Activated CD4-positive, alpha-beta T cell treated with anti-CD3 and anti-CD28 coated beads, Interleukin-2, amount 50 U/mL, for 24 hours (primary cell): ENCODE measurements around the gene CDHR2.

Source experiments
- DNase-seq, 2 donors: peaks; one replicate each; pipeline ENCODE4 v3.0.0-alpha.2; 2020; ENCODE audit warnings: low read depth in 1 of 2, low spot score in 1 of 2

Gene CDHR2

DNA sequence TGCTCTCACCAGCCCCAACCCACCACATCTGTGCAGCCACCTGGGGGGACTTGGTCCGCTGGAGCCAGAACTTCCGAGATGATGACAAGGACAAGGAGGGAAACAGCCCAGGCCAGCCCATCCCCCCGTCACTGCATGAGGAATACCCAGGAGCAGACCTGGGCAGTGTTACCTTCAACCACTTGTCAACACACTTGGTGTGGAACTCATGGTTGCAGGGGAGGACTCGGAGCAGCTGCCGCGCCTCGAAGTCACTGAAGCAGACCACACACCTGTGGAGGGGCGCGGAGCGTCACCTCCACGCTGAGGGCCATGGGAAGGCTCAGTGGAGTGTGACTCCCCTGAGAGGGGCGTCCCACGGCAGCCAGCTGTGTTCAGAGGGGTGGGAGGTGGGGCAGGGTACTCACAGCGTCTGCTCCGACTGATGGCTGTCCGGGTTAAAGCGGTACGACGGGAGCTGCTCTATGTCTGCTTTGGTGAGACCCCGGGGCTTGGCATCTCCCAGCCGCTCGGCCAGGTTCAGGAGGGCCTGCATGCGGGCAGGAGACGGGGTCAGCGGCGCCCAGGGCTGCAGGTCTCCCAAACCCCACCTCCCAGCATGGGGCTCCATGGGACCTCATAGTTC is 19.9 kb upstream of the CDHR2 start:
- DNase-seq = no peak

DNA sequence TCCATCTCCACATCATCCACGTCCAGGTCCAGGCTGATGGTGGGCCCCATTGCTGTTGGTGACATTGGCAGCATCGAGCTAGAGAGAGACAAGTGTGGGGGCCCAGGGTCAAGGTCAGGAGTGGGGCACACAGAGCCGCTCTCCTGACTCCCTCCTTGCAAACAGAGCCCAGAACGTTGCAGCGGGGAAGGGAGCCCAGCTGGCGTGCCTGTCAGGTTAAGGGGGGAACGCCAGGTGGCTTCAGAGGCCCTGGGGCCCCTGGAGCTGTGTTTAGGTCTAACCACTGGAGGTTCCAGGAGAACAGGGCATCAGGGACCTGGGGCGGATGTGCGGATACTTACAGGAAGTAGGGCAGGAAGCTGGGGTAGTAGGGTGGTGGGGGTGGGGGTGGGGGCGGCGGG is 19.4 kb upstream of the CDHR2 start:
- no peak for DNase-seq

DNA sequence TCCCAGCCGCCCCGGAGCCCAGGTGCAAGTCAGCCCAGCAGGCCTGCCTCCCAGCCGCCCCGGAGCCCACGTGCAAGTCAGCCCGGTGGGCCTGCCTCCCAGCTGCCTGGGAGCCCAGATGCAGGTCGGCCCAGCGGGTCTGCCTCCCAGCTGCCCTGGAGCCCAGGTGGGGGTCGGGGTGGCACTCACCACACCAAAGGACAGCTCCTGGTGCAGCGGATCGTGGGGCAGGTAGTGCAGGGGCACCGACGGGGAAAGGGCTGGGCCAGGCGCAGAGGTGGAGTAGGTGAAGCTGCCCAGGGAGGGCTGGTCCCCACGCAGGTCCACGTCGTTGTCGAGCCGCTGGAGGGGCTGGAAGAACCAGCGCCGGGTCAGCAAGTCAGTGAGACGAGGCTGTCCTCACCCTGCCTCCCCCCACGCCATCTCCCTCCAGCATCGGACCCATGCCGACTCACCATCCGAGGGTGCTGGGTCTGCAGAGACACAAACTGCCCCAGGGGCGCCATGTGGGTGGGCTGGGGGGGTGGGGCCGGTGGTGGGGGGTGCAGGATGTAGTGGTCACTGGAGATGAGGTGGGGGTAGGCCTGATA is 18.7 kb upstream of the CDHR2 start:
- no peak for DNase-seq

DNA sequence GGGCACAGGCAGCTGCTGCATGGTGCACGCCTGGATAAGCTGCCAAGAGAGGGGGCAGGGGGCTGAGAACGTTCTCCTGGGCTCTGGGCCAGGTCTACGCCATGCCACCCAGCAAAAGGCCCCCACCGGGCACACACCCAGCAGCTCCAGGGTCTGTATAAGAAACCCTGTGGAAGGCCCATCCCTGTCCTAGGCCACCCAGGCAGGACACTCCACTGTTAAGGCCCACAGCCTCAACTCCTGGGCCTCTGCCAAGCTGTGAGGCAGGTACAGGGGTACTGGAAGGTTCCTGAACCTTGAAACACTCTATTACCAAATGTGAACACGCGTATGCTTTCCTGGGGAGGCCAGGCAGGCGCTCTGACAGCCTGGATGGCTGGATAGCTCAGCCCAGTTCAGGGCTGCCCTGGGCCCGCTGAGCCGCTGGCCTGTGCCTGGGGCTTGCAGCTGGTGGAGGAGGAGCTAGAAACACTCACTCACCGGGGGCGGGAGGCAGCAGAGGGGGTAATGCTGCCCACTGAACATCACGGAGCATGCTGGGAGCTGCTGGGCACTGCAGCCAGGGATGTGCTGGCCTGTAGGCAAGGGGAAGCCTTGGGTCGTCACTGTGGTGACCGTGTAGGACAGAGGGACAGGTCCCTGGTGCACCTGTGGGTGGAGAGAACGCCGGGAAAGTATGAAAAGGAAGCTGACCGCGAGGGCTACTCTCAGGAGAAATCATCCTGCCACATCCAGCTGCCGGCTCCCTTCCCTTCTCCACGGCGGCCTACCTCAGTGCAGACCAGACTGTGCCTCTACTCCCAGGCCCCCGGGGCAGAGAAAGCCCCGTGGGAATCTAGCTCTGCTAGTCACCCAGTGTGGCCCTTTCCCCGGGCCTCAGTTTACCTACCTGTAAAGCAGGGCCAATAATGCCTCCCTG is 17.9 kb upstream of the CDHR2 start:
- DNase-seq = no peak

DNA sequence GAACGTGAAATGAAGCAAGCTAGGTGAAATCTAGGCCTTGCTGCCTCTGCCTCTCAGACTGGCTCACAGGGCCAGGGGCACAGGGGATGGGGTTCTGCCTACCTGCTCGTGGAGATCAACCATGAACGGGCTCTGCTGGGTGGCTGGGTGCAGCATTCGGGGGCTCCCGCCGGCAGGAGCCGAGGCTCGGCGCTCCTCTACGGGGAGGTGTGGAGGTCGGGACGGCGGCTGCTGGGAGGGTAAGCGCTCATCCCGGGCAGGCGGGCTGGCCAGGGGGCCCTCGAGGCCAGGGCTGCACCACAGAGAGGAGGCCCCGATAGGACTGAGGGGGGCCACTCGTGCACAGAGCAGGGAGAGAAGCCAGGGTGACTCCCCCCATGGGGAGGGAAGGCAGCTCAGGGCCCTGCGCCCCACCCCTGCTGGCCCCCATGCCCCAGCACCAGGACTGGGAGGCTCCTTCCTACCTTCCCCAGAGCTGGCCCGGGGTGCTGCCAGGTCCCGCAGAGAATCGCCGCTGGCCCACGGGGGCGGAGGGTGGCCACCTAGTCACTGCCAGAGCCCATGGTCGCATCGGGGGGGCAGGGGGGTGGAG is 17.1 kb upstream of the CDHR2 start:
- no peak for DNase-seq

DNA sequence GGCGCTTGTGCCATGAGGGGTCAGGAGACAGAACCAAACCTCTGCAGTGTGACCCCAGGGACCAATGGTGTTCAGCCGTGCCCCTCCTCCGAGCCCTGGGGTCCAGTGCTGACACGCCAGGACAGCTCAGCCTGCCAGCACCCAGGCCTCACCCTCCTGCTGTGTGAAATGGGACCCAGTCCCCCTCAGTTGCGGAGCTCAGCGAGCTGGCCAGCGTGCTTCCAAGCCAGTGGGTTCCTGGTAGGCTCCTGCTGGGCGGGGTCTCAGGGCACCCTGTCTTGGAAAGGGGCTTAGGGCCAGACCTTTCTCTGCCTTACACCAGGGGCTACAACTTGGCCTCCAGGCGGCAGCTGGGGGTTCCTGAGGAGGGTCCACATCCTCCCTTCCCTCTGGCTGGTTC is 16.3 kb upstream of the CDHR2 start:
- DNase-seq = no peak

DNA sequence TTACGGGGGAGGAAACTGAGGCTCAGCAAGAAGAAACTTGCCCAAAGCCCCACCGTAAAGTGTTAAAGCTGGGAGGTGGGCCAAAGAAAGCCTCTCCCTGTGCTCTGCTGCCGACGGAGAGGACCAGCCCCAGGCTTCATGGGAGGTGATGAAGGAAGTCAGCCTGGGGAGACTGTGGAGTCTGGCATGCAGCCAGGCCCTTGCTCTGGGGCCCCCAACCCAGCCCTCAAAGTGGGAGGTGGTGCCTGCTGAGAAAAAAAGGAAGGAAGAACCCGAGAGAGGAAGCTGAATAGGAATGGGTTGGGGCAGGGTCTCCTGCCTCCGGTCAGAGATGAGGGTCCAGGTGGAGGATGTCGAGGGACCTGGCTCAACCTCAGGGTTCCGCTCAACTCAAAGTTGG is 15.8 kb upstream of the CDHR2 start:
- DNase-seq = no peak

DNA sequence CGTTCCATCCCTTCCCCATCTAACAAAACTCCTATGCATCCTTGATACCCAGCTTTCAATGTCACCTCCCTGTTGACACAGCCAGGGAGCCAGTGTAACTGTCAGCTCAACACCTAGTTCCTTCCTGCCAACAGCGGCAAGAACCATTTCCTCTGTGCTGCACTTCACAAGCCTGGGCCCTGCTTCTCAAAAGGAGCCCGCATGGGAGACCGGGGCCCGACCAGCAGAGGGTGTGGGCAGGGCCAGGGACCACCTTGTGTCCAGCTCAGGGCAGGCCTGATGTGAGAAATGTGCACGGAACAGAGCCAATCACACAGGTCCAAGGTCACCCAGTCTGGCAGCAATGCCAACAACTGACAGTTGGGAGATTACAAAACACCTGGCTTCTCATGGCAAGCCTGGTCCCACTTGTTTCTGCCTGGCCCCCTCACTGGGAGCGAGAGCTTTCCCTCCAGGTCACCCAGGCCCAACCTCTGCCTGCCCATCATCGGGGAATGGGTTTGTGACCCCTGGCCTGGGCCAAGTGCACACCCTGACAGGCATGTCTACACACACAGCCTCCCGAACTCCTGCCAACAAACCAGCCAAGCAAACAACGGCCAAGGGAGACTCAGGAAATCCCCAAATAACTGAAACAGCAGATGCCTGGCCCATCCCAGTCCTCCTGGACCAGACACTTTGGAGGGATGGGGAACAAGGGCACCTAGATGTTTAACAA is 15.1 kb upstream of the CDHR2 start:
- no peak for DNase-seq

DNA sequence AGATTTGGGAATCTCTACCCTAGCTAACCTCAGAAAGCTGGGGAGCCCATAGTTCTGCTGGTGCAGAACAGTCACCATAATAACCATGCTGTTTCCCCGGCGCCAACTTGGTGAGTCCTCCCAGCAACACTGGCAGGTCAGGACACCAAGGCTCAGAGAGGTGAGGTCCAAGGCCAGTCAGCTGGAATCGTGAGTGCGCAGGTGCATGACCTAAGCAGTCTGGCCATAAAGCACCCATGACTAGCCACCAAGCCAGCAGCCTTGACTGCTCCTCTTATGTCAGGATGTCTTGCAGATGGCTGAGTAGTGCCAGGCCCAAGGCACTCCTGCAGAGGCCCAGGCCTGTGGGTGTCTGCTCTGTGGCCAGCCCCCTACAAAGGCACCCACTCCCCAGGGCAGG is 14.5 kb upstream of the CDHR2 start:
- no peak for DNase-seq

DNA sequence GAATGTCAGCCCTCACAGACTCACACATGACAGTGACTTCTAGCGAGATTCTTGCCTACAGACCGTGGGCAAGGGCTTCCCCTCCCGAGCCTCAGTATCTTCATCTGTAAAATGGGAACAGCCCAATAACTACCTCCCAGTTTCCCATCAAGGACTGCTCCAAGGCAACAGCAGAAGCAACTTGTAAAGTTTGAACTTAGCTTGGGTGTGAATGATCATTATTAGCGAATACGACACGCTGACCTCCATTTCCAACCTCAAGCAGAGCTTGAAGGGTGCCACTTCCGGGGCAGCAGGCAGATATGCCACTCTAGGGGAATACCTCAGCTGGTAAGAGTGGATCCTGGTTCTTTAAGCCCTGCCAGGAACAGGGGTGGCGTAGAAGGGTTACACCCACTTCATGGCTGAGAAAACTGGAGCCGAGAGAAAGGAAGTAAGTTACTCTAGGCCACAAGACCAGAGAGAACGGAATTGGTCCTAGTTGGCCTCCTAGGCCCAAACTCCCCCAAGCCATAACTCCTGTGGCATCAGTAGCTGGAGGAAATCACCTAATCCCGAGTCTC is 14.0 kb upstream of the CDHR2 start:
- no peak for DNase-seq

DNA sequence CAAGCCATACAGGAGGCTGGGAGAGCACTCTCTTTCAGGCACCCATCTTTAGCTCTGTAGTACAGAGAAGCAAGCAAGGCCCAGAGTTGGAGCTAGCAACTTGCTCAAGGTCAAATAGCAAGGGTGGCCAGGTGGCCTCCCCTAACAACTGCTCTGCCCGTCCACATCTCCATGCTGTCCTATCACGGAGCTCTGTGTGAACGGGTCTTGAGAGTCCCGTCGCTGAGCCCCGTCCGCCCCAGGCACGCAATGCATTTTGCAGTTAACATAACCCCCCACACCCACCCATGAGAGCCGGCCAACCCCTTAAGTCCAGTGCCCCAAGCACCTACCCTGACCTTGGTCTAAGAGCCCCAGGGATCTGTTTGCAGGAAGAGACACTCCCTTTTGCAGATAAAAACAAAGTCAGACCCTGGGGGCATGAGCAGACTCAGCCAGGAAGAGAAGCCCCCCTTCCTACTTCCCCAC is 13.4 kb upstream of the CDHR2 start:
- no peak for DNase-seq

DNA sequence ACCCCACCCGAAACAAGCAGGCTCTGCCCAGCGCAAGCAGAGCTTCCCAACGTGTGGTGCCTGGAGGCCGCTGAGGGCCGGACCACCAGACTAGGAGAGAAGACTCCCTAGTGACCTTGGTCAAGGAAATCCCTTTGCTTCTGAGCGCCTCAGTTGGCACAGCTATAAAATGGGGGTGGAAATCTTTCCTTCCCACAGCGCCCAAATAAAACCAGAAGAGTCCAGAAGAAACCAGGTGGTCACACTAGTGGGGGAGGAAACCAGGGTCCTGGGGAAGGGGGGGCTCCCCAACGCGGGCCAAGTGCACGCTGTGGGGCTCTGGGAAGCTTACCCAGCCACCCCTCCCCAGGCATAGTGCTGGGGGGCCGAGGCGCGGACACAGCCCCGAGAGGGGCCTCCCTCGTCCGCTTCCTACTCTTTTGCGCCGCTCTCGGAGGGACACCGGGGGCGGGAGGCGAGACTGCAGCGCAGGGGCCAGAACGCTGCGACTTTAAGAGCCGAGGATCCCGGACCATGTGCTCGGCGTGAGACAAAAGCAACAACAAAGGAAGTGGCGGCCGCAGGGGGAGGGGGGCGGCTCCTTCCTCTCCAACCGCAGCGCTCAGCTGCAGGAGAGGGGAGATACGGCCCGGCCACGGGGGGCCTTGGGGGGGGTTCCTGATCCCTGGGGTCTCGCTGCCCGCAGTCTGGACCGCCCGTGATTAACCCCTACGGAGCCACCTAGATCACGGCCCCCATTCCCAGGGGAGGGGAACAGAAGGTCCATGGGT is 12.8 kb upstream of the CDHR2 start:
- peak; percentile 59 to 73 for DNase-seq

DNA sequence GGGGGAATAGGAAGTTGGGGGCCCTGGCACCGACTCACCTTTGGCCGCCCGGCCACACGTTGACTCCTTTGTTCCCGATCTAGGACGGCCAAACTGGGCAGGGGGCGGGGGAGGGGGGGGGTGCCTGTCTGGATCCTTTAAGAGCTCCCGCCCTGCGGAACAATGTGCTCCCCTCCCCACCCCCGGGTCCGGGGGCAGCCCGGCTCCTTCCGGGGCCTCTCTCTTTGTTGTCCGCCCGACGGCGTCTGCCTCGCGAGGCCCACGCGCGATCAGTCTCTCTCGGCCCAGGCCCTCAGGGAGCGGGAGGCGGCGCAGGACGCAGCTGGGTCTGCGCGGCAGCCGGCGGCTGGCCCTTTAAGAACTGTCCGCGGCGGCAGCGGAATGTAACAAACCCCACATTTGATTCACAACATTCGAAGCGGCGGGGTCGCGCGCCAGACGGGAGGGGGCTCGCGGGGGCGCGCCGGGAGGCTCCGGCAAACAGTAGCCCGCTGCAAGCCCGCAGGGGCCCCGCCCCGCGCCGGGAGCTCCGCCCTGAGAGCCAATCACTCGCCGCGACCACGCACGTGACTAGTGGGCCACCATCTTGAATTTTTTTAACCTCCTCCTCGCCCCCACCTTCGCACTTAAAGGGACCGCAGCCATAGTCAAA is 12.1 kb upstream of the CDHR2 start, which contains the start of gene RNF44:
RNF44 (minus strand) TSS at position 501 of the 652 bp plus-strand sequence. CDS start 4,930 bp downstream, outside the sequence.
- DNase-seq = peak; percentile 90 to 97

DNA sequence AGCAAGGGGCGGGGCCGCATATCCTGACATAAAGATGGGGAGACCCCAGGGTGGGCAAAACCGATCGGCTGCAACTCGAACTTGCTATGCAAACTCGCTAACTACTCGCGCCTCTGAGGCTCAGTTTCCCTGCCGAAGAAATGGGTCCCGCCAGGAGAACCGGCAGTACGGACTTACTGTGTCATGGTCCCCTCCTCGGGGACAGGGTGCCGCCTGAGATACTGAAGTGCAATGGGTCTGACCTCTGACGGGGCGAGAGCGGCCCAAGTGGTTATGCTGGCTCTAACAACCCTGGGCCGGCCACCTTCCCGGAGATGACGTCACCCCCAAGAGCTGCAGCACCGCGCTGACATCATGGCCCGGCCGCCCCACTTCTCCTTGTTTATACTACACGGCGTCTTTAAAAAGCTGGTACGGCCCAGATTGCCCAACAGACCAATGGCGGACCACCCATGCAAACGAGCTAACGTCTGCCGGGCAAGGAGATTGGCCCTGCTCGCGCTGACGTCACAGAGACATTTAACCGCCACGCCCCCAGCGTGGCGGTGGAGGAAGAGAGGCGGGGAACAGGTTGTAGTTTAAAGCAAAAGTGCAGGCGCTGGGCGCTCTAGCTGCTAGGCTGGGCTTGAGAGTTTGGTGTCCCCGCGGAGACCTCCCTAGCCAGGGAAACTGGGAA is 11.4 kb upstream of the CDHR2 start:
- DNase-seq = peak; percentile 84 to 98

DNA sequence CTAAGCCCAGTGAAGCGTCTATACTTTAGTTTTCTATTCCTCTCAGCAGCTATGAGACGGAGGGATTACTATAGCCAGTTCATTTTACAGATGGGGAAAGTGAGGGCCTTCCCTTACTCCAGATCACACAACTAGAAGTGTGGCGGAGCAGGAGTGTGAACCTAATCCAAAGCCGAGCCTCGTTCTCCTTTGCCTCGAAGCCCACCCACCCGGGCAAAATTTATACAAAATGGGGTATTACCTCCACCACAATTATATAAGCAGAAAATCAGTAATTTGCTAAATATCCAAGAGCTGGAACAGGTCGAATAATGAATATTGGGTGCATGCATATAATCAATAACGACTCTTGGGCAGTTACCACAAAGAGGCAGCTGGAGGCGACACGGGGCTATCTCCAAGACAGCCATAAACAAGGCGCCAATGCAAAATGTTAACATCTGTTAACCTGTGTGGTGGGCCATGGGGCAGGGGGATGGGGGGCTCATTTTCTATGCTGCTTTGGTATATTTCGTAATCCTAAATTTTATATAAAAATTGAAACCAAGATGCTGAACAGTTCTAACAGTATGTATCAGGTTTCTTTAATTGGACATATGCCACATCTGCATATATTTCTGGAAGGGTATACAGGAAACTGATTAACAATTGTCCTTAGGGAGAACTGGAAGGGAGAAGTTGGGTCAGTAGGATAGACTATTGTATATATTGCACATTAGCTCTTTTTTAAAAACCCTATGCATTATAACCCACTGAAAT is 10.7 kb upstream of the CDHR2 start:
- no peak for DNase-seq

DNA sequence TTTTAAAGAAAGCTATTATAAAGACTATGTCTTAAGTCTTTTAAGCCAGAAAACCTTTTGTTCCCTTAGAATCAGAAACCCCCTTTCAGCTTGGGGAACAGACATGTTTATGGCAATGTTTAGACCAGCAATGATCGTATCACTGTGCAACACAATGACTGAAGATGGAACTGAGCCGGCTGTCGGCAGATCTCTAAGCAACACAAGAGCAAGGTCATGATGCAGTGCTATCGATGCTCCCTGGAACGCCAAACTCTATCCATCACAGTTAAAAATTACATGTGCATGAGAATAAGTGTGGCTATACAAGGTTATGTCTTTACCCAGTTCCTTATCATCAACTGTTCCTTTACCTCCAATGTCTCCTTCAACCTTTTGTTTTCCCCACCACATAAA is 10.2 kb upstream of the CDHR2 start:
- DNase-seq = no peak

DNA sequence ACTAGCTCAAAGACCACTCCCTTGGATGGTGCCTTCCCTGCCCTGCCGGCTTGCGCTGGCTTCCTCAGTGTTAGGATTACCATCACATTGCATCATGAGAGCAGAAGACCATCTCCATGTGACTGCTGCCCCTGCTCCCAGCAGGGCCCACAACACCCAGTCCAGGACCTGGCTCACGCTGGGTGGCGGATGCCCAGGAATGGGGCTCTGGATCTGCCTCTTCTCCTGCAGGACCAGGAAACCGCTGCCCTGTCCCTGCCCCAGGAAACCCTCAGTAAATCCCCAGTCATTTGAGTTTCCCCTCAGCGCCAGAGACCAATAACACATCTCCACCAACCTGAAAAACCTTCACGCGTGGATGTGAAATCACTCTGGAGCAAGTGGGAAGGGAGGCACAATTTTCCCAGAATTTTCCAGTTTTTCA is 8.7 kb upstream of the CDHR2 start:
- no peak for DNase-seq

DNA sequence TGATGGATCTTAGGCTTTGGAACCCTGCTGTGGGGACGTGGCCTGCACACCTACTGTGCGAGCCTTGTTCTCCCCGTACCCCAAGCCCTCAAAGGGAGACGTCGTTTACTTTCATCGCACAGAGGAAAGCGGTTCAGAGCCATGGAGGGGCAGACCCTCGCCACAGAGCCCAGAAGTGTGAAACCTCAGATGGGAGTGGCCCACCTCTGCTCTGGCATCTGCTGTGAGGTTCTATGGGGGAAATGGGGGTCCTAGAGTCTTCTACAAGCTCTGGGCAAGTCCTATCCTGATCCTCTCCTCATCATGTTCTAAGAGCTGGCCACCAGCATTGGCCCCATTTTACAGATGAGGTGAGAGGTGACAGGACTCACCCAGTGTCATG is 8.2 kb upstream of the CDHR2 start:
- no peak for DNase-seq
